Lower lobe of right lung (tissue), 2 donors: ENCODE data around the gene ITSN1. TPM values are rescaled to one million over a fixed set of nuclear protein-coding genes. Genes with fewer than 3 reads are reported as not detected.

ENCODE experiments used
- ATAC-seq, 2 donors: fragments of 200-7000 bp; cut with Tn5 transposase; one replicate each; pipeline ENCODE4 v1.9.1; 2020 to 2022; ENCODE audit warnings: mild to moderate bottlenecking in 2 of 2, moderate library complexity in 2 of 2
- DNase-seq: peaks from one replicate; pipeline ENCODE4 v3.0.0-alpha.2; 2020
- H3K27ac ChIP-seq: fragments of 200-600 bp; one replicate; pipeline ENCODE4 v1.8.0; 2022
- H3K27me3 ChIP-seq: fragments of 200-600 bp; one replicate; pipeline ENCODE4 v1.8.0; 2022; ENCODE audit warnings: low read depth
- H3K36me3 ChIP-seq: fragments of 200-600 bp; one replicate; pipeline ENCODE4 v1.8.0; 2022; ENCODE audit warnings: mild to moderate bottlenecking
- H3K4me1 ChIP-seq: fragments of 200-600 bp; one replicate; pipeline ENCODE4 v1.8.0; 2022
- H3K4me3 ChIP-seq: fragments of 200-600 bp; one replicate; pipeline ENCODE4 v1.8.0; 2022; ENCODE audit warnings: mild to moderate bottlenecking
- H3K9me3 ChIP-seq: fragments of 200-600 bp; one replicate; pipeline ENCODE4 v1.8.0; 2022
- CTCF ChIP-seq: fragments of 200-600 bp; IDR thresholded peaks from one replicate; pipeline ENCODE4 v1.8.0; 2022; ENCODE audit warnings: antibody characterized with exemption, mild to moderate bottlenecking
- intact Hi-C: fragments of 100-400 bp; cut with DNase I; formaldehyde crosslinking; loops from one replicate; pipeline ENCODE4 v1.11.0; 2022
- total RNA-seq: library from RNA; stranded (reverse); fragmentation: NEBNext Ultra II Directional; extraction: Animal tissue kit (Norgen Biotek cat#: 25700); gene quantifications from one replicate; pipeline ENCODE4 v1.2.1, GENCODE V29; 2021
- donor health status: DM: no; HTN: yes; CAD: no; lungs with severe emphysema.

ITSN1 gene
- total RNA-seq, 1 donor from 2014 or later, result 31.4 TPM

GRCh38 chr21:33893917-33894316 is 251.6 kb downstream of the ITSN1 start:
- intact Hi-C loops, result no loop called here
- TF ChIP-seq CTCF, result no peak
- no peak for ATAC-seq
- Histone ChIP-seq H3K27ac (no peak overlapping the region), H3K27me3 (no peaks in the 10 kb centered on the region), H3K4me1 (peaks cover 12% of the 10 kb centered on the region), H3K4me3 (no peak overlapping the region), H3K36me3 (no peaks in the 10 kb centered on the region), H3K9me3 (no peaks in the 10 kb centered on the region)
- DNase-seq, result no peak

DNA sequence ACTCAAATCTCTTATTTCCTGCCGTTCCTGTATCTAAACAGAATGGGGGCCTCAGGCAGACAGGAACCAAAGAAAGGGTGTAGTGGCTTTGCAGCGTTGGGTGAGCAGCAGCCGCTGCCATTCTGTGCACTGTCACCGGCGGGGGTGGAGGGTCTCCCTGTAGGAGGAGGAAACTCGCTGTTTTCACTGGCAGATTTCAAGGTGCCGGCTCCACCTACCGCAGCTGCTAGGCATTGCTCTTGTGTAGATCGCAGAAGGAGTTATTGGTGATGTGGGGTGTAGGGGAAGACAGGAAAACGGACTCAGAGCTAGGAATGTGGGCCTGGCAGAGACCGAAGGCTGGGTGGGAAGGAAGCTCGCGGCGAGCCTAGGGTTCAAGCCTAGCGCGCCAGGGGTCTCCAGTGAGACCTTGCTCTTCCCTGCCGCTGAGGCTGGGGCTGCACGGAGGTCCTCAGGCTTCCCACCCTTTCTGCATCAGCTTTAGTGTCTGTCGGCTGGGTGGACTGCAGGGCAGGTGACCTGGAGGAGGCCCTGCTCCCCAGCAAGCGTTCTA is 252.5 kb downstream of the ITSN1 start:
- intact Hi-C loops, result no loop called here
- DNase-seq (peak; percentile 75), ATAC-seq (peak; percentile 86 to 87)
- H3K9me3 ChIP-seq, result no peaks in the 10 kb centered on the region
- H3K4me3 ChIP-seq, result peak overlapping the region; percentile 37
- no peaks in the 10 kb centered on the region for H3K27me3 ChIP-seq
- H3K27ac ChIP-seq, result no peak overlapping the region
- TF ChIP-seq CTCF, result peak; percentile 55
- H3K36me3 ChIP-seq, result no peaks in the 10 kb centered on the region
- H3K4me1 ChIP-seq, result peaks cover 12% of the 10 kb centered on the region

- H3K4me3 ChIP-seq, result no peak overlapping the region
- intact Hi-C loops, result no loop called here
- H3K9me3 ChIP-seq, result no peaks in the 10 kb centered on the region
- no peak overlapping the region for H3K27ac ChIP-seq
- DNase-seq, result no peak
- no peaks in the 10 kb centered on the region for H3K27me3 ChIP-seq
- no peaks in the 10 kb centered on the region for H3K36me3 ChIP-seq
- peaks cover 12% of the 10 kb centered on the region for H3K4me1 ChIP-seq
- no peak for TF ChIP-seq CTCF
- no peak for ATAC-seq
These were observed 253.1 kb downstream of the ITSN1 start for GRCh38 chr21:33895356-33895755.

- no peak for DNase-seq
- no peak for TF ChIP-seq CTCF
- ATAC-seq, result no peak
These were observed 254.4 kb downstream of the ITSN1 start for GRCh38 chr21:33896691-33897090.

GRCh38 chr21:33897098-33897497 is 254.8 kb downstream of the ITSN1 start:
- intact Hi-C loops, result no loop called here
- TF ChIP-seq CTCF, result no peak
- Histone ChIP-seq H3K9me3 (no peaks in the 10 kb centered on the region), H3K27ac (no peak overlapping the region), H3K4me3 (no peak overlapping the region), H3K4me1 (peaks cover 12% of the 10 kb centered on the region), H3K27me3 (no peaks in the 10 kb centered on the region), H3K36me3 (peaks cover 10% of the 10 kb centered on the region)
- DNase-seq, result no peak
- no peak for ATAC-seq

More at GRCh38 chr21:33896691-33897090, 254.4 kb downstream of the ITSN1 start:
- Histone ChIP-seq H3K27ac (no peak overlapping the region), H3K27me3 (no peaks in the 10 kb centered on the region), H3K36me3 (peaks cover 6% of the 10 kb centered on the region), H3K9me3 (no peaks in the 10 kb centered on the region), H3K4me3 (no peak overlapping the region), H3K4me1 (peaks cover 12% of the 10 kb centered on the region)
- intact Hi-C loops, result no loop called here
